SK-N-SH (cell line): ENCODE data around the gene KCTD17. TPM values are rescaled to one million over a fixed set of nuclear protein-coding genes. Genes with fewer than 3 reads are reported as not detected.

Experiments
- CTCF ChIA-PET: fragments of 300-600, 350-600 bp; formaldehyde crosslinking; extraction: SDS; loops from one replicate; lab custom pipeline; 2021; lab: Yijun Ruan, JAX
- POLR2A ChIA-PET: fragments of 350-600 bp; sonication (Branson Sonifier 250); formaldehyde crosslinking; extraction: SDS; loops from one replicate; lab custom pipeline; 2020; ENCODE audit warnings: antibody characterized with exemption, inconsistent platforms; lab: Yijun Ruan, JAX
- DNase-seq: peaks from one replicate; pipeline ENCODE4 v3.0.0; 2012
- H2AFZ ChIP-seq: fragments of 200-600 bp; sonication (generic); 2 replicates; pipeline ENCODE4 v1.8.1; 2016; ENCODE audit warnings: antibody characterized with exemption, mild to moderate bottlenecking, low read depth
- H3F3A ChIP-seq: fragments of 200-600 bp; sonication (generic); replicated peaks from 2 replicates; pipeline ENCODE3; 2016; ENCODE audit warnings: antibody characterized with exemption, mild to moderate bottlenecking; ENCODE audit not compliant: insufficient read depth
- H3K27ac ChIP-seq, 2 experiments: fragments of 200-500 bp in 1 of 2; fragments of 200-600 bp in 1 of 2; sonication (Bioruptor generic) in 1 of 2; sonication (generic), shearing (Covaris generic) in 1 of 2; 2 replicates each; pipeline versions ENCODE4 v1.5.1 to v1.6.1; 2014 to 2016; ENCODE audit warnings: low read depth in 2 of 2, inconsistent platforms in 1 of 2, low read length in 1 of 2, mild to moderate bottlenecking in 1 of 2, mixed read lengths in 1 of 2
- H3K27me3 ChIP-seq: fragments of 200-600 bp; sonication (generic), shearing (Covaris generic); 2 replicates; pipeline ENCODE4 v1.6.1; 2016; ENCODE audit warnings: mixed run types; ENCODE audit not compliant: insufficient read depth
- H3K36me3 ChIP-seq, 2 experiments: fragments of 200-500 bp in 1 of 2; fragments of 200-600 bp in 1 of 2; sonication (Bioruptor generic) in 1 of 2; sonication (generic) in 1 of 2; replicated peaks in 1 of 2; 2 replicates each; pipeline versions ENCODE3 to v1.5.1; 2014 to 2016; ENCODE audit warnings: low read length in 1 of 2, mild to moderate bottlenecking in 1 of 2; ENCODE audit not compliant: insufficient read depth in 2 of 2, control insufficient read depth in 1 of 2
- H3K4me1 ChIP-seq, 2 experiments: fragments of 200-500 bp in 1 of 2; fragments of 200-600 bp in 1 of 2; sonication (Bioruptor generic) in 1 of 2; sonication (generic), shearing (Covaris generic) in 1 of 2; 2 replicates each; pipeline versions ENCODE4 v1.5.1 to v1.6.1; 2014 to 2016; ENCODE audit warnings: low read depth in 1 of 2, low read length in 1 of 2, mixed run types in 1 of 2; ENCODE audit not compliant: insufficient read depth in 2 of 2, control insufficient read depth in 1 of 2
- H3K4me2 ChIP-seq: fragments of 200-600 bp; sonication (generic), shearing (Covaris generic); 2 replicates; pipeline ENCODE4 v1.6.1; 2017; ENCODE audit warnings: mixed run types
- H3K4me3 ChIP-seq, 2 experiments: fragments of 200-500 bp in 1 of 2; fragments of 200-600 bp in 1 of 2; sonication (Bioruptor generic) in 1 of 2; sonication (generic), shearing (Covaris generic) in 1 of 2; 2 replicates each; pipeline versions ENCODE4 v1.5.1 to v1.8.1; 2014 to 2016; ENCODE audit warnings: low read depth in 2 of 2, inconsistent platforms in 1 of 2, low read length in 1 of 2, mild to moderate bottlenecking in 1 of 2, mixed read lengths in 1 of 2, moderate library complexity in 1 of 2
- H3K79me2 ChIP-seq: fragments of 200-600 bp; sonication (generic); 2 replicates; pipeline ENCODE4 v1.8.1; 2017; ENCODE audit warnings: mild to moderate bottlenecking; ENCODE audit not compliant: insufficient read depth
- H3K9ac ChIP-seq: fragments of 200-600 bp; sonication (generic); 2 replicates; pipeline ENCODE4 v1.6.1; 2017; ENCODE audit warnings: mixed run types
- H3K9me2 ChIP-seq: fragments of 200-600 bp; sonication (generic); 2 replicates; pipeline ENCODE4 v1.6.1; 2017; ENCODE audit warnings: mixed run types
- H3K9me3 ChIP-seq: fragments of 200-600 bp; sonication (generic); 2 replicates; pipeline ENCODE4 v1.6.1; 2017; ENCODE audit warnings: mixed run types, mild to moderate bottlenecking, moderate library complexity
- H4K20me1 ChIP-seq: fragments of 200-600 bp; sonication (generic); 2 replicates; pipeline ENCODE4 v1.6.1; 2017; ENCODE audit warnings: mild to moderate bottlenecking, mixed run types; ENCODE audit not compliant: insufficient read depth
- CHD2 ChIP-seq: fragments of 150-350 bp; IDR thresholded peaks from 2 replicates; pipeline ENCODE4 v1.6.1; 2018; ENCODE audit warnings: low read length; ENCODE audit not compliant: partially characterized antibody
- ELF1 ChIP-seq: IDR thresholded peaks from 2 replicates; pipeline ENCODE4 v1.4.0; 2012
- FOXJ3 ChIP-seq: sonication (generic); formaldehyde crosslinking; IDR thresholded peaks from 2 replicates; pipeline ENCODE4 v1.5.1; 2020; ENCODE audit warnings: mild to moderate bottlenecking, missing genetic modification reagents
- JUND ChIP-seq: IDR thresholded peaks from 2 replicates; pipeline ENCODE4 v1.4.0; 2012
- MEF2A ChIP-seq: IDR thresholded peaks from 2 replicates; pipeline ENCODE4 v1.4.0; 2012; ENCODE audit warnings: low read depth, borderline replicate concordance
- PBX3 ChIP-seq: IDR thresholded peaks from 2 replicates; pipeline ENCODE4; 2012
- RCOR1 ChIP-seq: fragments of 150-350 bp; IDR thresholded peaks from 2 replicates; pipeline ENCODE4 v1.6.1; 2017; ENCODE audit warnings: antibody characterized with exemption, low read length
- TAF1 ChIP-seq: IDR thresholded peaks from 2 replicates; pipeline ENCODE4 v1.6.1; 2012; ENCODE audit warnings: low read depth, mild to moderate bottlenecking, low read length, moderate library complexity, borderline replicate concordance
- TEAD4 ChIP-seq: IDR thresholded peaks from 2 replicates; pipeline ENCODE4 v1.4.0; 2012; ENCODE audit warnings: mild to moderate bottlenecking, borderline replicate concordance; ENCODE audit not compliant: insufficient read depth
- YY1 ChIP-seq: IDR thresholded peaks from 2 replicates; pipeline ENCODE4 v1.4.0; 2012; ENCODE audit warnings: low read depth, mild to moderate bottlenecking
- WGBS: methylation state at CpG from one replicate; pipeline ENCODE4 v1.1.6; 2017; ENCODE audit warnings: low lambda C conversion rate; 5-methylcytosine and 5-hydroxymethylcytosine counted together
- polyA plus RNA-seq, 3 experiments: library from polyadenylated mRNA; depleted of rRNA; stranded (reverse); fragments of >200 nt; gene quantifications; 2 replicates each; pipeline ENCODE4 v1.2.3, GENCODE V29; 2012
- TF ChIP-seq, protein P1 (sequence below): fragments of 150-350 bp; IDR thresholded peaks from 2 replicates; pipeline ENCODE4 v1.6.1; 2016; ENCODE audit warnings: mild to moderate bottlenecking, low read depth, low read length
- TF ChIP-seq, protein P2 (sequence below): IDR thresholded peaks from 2 replicates; pipeline ENCODE4 v1.4.0; 2012; ENCODE audit warnings: low read depth, borderline replicate concordance

Gene KCTD17
- polyA plus RNA-seq, 1 of the 3 experiments (the other 2 are of a cell fraction), result 57.8 TPM

GRCh38 chr22:37022483-37023337 is 28.8 kb upstream of the KCTD17 start:
- CTCF ChIA-PET, result interaction anchor here (0.6 to 4.1 kb wide), 12 partner anchors 9 to 78 kb away, joined by 3 to 18 read pairs (median 3); no protein-coding TSS in a partner anchor
- Histone ChIP-seq H4K20me1 (no peaks in the 10 kb centered on the region), H3K9me2 (no peaks in the 10 kb centered on the region), H3K9ac (no peak overlapping the region), H2AFZ (no peak overlapping the region), H3K27ac (no peak overlapping the region; a peak in 1 of 4 replicates), H3K9me3 (no peaks in the 10 kb centered on the region), H3K27me3 (no peaks in the 10 kb centered on the region), H3K79me2 (peaks cover 41% of the 10 kb centered on the region), H3K36me3 (peaks cover 6 to 26% of the 10 kb centered on the region in 2 experiments), H3F3A (no peaks in the 10 kb centered on the region), H3K4me3 (no peak overlapping the region), H3K4me1 (peaks cover 12 to 21% of the 10 kb centered on the region in 2 experiments; a peak in 2 of 4 replicates), H3K4me2 (no peak overlapping the region)
- WGBS, result 79% methylated on average over 10 of the region's 16 CpGs
- POLR2A ChIA-PET, result no interaction called here
- TF ChIP-seq, protein P1, sequence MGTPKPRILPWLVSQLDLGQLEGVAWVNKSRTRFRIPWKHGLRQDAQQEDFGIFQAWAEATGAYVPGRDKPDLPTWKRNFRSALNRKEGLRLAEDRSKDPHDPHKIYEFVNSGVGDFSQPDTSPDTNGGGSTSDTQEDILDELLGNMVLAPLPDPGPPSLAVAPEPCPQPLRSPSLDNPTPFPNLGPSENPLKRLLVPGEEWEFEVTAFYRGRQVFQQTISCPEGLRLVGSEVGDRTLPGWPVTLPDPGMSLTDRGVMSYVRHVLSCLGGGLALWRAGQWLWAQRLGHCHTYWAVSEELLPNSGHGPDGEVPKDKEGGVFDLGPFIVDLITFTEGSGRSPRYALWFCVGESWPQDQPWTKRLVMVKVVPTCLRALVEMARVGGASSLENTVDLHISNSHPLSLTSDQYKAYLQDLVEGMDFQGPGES, result no peak
- TF ChIP-seq RCOR1 (no peak), FOXJ3 (CRISPR knock-in tag) (no peak), CHD2 (no peak), JUND (no peak), PBX3 (no peak), TEAD4 (no peak), TAF1 (no peak), MEF2A (no peak), YY1 (no peak), ELF1 (no peak)
- TF ChIP-seq, protein P2, sequence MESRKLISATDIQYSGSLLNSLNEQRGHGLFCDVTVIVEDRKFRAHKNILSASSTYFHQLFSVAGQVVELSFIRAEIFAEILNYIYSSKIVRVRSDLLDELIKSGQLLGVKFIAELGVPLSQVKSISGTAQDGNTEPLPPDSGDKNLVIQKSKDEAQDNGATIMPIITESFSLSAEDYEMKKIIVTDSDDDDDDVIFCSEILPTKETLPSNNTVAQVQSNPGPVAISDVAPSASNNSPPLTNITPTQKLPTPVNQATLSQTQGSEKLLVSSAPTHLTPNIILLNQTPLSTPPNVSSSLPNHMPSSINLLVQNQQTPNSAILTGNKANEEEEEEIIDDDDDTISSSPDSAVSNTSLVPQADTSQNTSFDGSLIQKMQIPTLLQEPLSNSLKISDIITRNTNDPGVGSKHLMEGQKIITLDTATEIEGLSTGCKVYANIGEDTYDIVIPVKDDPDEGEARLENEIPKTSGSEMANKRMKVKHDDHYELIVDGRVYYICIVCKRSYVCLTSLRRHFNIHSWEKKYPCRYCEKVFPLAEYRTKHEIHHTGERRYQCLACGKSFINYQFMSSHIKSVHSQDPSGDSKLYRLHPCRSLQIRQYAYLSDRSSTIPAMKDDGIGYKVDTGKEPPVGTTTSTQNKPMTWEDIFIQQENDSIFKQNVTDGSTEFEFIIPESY, result no peak
- no peak for DNase-seq
